H1 (cell line): ENCODE results near the gene ARMC9. TPM values are rescaled to one million over a fixed set of nuclear protein-coding genes. Genes with fewer than 3 reads are reported as not detected.

Experiments
- BCL11A ChIP-seq, 2 experiments: IDR thresholded peaks; one replicate each; pipeline ENCODE4 v1.6.1; 2011; ENCODE audit warnings: low read depth in 2 of 2, low read length in 2 of 2, mild to moderate bottlenecking in 2 of 2
- CEBPB ChIP-seq: IDR thresholded peaks from 2 replicates; pipeline ENCODE4 v1.6.1; 2012; ENCODE audit warnings: low read depth, low read length
- CREB1 ChIP-seq: IDR thresholded peaks from 2 replicates; pipeline ENCODE4 v1.6.1; 2012; ENCODE audit warnings: inconsistent platforms
- SIN3A ChIP-seq, 2 experiments: IDR thresholded peaks in 1 of 2; conservative IDR thresholded peaks in 1 of 2; 2 replicates each; pipeline ENCODE4 v1.6.1; 2011 to 2012; ENCODE audit warnings: low read length in 2 of 2, improper control_type of control experiment in 1 of 2, low read depth in 1 of 2, mild to moderate bottlenecking in 1 of 2
- YY1 ChIP-seq: IDR thresholded peaks from 2 replicates; pipeline ENCODE4 v1.6.1; 2011; ENCODE audit warnings: low read depth, mild to moderate bottlenecking, low read length
- polyA plus RNA-seq, 7 experiments: library from polyadenylated mRNA; depleted of rRNA in 3 of 7; stranded (reverse) in 5 of 7; unstranded in 2 of 7; fragments of >200 nt in 5 of 7; fragments of 200-250 nt in 2 of 7; gene quantifications; 1 replicate in 5 of 7; 2 replicates in 1 of 7; 4 replicates in 1 of 7; pipeline versions ENCODE4 v1.2.1 to v1.2.3, GENCODE V29; 2011 to 2013; ENCODE audit warnings: missing spikeins in 2 of 7, mixed read lengths in 2 of 7
- total RNA-seq: library from RNA; stranded (reverse); fragmentation: NEBNext Ultra II Directional; extraction: Animal tissue kit (Norgen Biotek cat#: 25700); gene quantifications from 2 replicates; pipeline ENCODE4 v1.2.1, GENCODE V29; 2021
- TF ChIP-seq, protein P1 (sequence below): fragments of 300-600 bp; sonication (generic); IDR thresholded peaks from 2 replicates; pipeline ENCODE4 v1.7.1; 2012; ENCODE audit warnings: low read length, moderate library complexity, mild to moderate bottlenecking, inconsistent platforms; ENCODE audit not compliant: insufficient replicate concordance
- TF ChIP-seq, protein P2 (sequence below): IDR thresholded peaks from 2 replicates; pipeline ENCODE4 v1.6.1; 2012; ENCODE audit warnings: inconsistent platforms

Gene ARMC9
- total and polyA plus RNA-seq, 2 of the 8 experiments (the other 6 are each of a cell fraction or from before 2014, with no cell fraction given) = 23.2 to 36.1 TPM

DNA sequence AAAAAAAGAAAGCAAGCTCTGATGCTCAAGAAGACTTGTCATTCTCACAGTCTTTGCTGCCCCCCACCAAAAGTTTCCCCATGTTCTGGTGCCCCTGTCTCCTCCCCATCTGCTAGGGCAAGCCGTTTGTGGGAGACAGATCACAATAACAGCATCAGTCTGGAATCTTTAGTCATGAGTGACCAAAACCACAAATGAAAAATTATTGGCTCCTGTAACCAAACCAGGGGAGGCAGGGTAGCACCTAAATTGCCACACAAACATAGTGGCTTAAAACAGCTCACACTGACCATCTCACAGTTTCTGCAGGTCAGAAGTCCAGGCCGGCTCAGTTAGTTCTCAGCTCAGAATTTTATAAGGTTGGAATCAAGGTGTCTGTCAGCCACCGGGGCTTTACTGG lies 188.0 kb downstream of the ARMC9 start (continued):
- TF ChIP-seq, protein P1, sequence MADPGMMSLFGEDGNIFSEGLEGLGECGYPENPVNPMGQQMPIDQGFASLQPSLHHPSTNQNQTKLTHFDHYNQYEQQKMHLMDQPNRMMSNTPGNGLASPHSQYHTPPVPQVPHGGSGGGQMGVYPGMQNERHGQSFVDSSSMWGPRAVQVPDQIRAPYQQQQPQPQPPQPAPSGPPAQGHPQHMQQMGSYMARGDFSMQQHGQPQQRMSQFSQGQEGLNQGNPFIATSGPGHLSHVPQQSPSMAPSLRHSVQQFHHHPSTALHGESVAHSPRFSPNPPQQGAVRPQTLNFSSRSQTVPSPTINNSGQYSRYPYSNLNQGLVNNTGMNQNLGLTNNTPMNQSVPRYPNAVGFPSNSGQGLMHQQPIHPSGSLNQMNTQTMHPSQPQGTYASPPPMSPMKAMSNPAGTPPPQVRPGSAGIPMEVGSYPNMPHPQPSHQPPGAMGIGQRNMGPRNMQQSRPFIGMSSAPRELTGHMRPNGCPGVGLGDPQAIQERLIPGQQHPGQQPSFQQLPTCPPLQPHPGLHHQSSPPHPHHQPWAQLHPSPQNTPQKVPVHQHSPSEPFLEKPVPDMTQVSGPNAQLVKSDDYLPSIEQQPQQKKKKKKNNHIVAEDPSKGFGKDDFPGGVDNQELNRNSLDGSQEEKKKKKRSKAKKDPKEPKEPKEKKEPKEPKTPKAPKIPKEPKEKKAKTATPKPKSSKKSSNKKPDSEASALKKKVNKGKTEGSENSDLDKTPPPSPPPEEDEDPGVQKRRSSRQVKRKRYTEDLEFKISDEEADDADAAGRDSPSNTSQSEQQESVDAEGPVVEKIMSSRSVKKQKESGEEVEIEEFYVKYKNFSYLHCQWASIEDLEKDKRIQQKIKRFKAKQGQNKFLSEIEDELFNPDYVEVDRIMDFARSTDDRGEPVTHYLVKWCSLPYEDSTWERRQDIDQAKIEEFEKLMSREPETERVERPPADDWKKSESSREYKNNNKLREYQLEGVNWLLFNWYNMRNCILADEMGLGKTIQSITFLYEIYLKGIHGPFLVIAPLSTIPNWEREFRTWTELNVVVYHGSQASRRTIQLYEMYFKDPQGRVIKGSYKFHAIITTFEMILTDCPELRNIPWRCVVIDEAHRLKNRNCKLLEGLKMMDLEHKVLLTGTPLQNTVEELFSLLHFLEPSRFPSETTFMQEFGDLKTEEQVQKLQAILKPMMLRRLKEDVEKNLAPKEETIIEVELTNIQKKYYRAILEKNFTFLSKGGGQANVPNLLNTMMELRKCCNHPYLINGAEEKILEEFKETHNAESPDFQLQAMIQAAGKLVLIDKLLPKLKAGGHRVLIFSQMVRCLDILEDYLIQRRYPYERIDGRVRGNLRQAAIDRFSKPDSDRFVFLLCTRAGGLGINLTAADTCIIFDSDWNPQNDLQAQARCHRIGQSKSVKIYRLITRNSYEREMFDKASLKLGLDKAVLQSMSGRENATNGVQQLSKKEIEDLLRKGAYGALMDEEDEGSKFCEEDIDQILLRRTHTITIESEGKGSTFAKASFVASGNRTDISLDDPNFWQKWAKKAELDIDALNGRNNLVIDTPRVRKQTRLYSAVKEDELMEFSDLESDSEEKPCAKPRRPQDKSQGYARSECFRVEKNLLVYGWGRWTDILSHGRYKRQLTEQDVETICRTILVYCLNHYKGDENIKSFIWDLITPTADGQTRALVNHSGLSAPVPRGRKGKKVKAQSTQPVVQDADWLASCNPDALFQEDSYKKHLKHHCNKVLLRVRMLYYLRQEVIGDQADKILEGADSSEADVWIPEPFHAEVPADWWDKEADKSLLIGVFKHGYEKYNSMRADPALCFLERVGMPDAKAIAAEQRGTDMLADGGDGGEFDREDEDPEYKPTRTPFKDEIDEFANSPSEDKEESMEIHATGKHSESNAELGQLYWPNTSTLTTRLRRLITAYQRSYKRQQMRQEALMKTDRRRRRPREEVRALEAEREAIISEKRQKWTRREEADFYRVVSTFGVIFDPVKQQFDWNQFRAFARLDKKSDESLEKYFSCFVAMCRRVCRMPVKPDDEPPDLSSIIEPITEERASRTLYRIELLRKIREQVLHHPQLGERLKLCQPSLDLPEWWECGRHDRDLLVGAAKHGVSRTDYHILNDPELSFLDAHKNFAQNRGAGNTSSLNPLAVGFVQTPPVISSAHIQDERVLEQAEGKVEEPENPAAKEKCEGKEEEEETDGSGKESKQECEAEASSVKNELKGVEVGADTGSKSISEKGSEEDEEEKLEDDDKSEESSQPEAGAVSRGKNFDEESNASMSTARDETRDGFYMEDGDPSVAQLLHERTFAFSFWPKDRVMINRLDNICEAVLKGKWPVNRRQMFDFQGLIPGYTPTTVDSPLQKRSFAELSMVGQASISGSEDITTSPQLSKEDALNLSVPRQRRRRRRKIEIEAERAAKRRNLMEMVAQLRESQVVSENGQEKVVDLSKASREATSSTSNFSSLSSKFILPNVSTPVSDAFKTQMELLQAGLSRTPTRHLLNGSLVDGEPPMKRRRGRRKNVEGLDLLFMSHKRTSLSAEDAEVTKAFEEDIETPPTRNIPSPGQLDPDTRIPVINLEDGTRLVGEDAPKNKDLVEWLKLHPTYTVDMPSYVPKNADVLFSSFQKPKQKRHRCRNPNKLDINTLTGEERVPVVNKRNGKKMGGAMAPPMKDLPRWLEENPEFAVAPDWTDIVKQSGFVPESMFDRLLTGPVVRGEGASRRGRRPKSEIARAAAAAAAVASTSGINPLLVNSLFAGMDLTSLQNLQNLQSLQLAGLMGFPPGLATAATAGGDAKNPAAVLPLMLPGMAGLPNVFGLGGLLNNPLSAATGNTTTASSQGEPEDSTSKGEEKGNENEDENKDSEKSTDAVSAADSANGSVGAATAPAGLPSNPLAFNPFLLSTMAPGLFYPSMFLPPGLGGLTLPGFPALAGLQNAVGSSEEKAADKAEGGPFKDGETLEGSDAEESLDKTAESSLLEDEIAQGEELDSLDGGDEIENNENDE = no peak
- TF ChIP-seq, protein P2, sequence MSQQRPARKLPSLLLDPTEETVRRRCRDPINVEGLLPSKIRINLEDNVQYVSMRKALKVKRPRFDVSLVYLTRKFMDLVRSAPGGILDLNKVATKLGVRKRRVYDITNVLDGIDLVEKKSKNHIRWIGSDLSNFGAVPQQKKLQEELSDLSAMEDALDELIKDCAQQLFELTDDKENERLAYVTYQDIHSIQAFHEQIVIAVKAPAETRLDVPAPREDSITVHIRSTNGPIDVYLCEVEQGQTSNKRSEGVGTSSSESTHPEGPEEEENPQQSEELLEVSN = no peak
- TF ChIP-seq BCL11A (IDR thresholded peaks at IDR 0.05; ENCODE audit: low read depth in 2 of 2, low read length in 2 of 2) (no peak), SIN3A (conservative IDR thresholded peaks at IDR 0.05 in 1 of 2, IDR thresholded peaks at IDR 0.05 in 1 of 2; ENCODE audit: low read depth in 1 of 2, low read length in 2 of 2) (no peak), YY1 (no peak), CREB1 (no peak), CEBPB (no peak)
